CD4-positive, CD25-positive, alpha-beta regulatory T cell (primary cell): ENCODE results near the gene CTRB1. TPM values are rescaled to one million over a fixed set of nuclear protein-coding genes. Genes with fewer than 3 reads are reported as not detected.

Source experiments
- ATAC-seq, 2 donors: fragments of 150-1000 bp; cut with Tn5 transposase; one replicate each; pipeline ENCODE4 v1.10.0; 2021; ENCODE audit warnings: low read depth in 2 of 2, moderate number of reproducible peaks in 2 of 2, moderate library complexity in 1 of 2
- DNase-seq, 3 donors: peaks; one replicate each; pipeline versions ENCODE4 v3.0.0 to v3.0.0-alpha.2; 2012 to 2022; ENCODE audit warnings: mixed read lengths in 1 of 3
- H3K27ac ChIP-seq: one replicate; pipeline ENCODE4 v1.7.0; 2013; ENCODE audit warnings: mild to moderate bottlenecking, low read length; ENCODE audit not compliant: insufficient read depth, poor library complexity, severe bottlenecking
- H3K27me3 ChIP-seq: one replicate; pipeline ENCODE4 v1.7.0; 2013; ENCODE audit warnings: low read length; ENCODE audit not compliant: control insufficient read depth, insufficient read depth
- H3K36me3 ChIP-seq: one replicate; pipeline ENCODE4 v1.7.0; 2013; ENCODE audit warnings: mild to moderate bottlenecking, low read length, moderate library complexity; ENCODE audit not compliant: control insufficient read depth, insufficient read depth
- H3K4me1 ChIP-seq: 2 replicates; pipeline ENCODE4 v1.7.0; 2013; ENCODE audit warnings: mild to moderate bottlenecking, low read length; ENCODE audit not compliant: insufficient read depth, control insufficient read depth, poor library complexity, severe bottlenecking
- H3K4me3 ChIP-seq: one replicate; pipeline ENCODE4 v1.7.0; 2013; ENCODE audit warnings: low read depth, mild to moderate bottlenecking, low read length, moderate library complexity
- H3K9me3 ChIP-seq, 2 experiments: 1 replicate in 1 of 2; 2 replicates in 1 of 2; pipeline ENCODE4 v1.7.0; 2013; ENCODE audit warnings: low read length in 2 of 2, mild to moderate bottlenecking in 1 of 2, moderate library complexity in 1 of 2; ENCODE audit not compliant: control insufficient read depth in 2 of 2
- H3K27ac Mint-ChIP-seq, 3 donors: one replicate each; pipeline ENCODE4 v1.8.0; 2020 to 2022; ENCODE audit warnings: mild to moderate bottlenecking in 3 of 3, mixed read lengths in 3 of 3, moderate library complexity in 2 of 3
- H3K27me3 Mint-ChIP-seq: one replicate; pipeline ENCODE4 v1.8.0; 2022; ENCODE audit warnings: mild to moderate bottlenecking, mixed read lengths
- H3K36me3 Mint-ChIP-seq: one replicate; pipeline ENCODE4 v1.8.0; 2020; ENCODE audit warnings: mixed read lengths
- H3K4me1 Mint-ChIP-seq, 4 donors: one replicate each; pipeline ENCODE4 v1.8.0; 2020 to 2022; ENCODE audit warnings: mixed read lengths in 4 of 4, mild to moderate bottlenecking in 1 of 4
- H3K4me3 Mint-ChIP-seq, 4 donors: one replicate each; pipeline ENCODE4 v1.8.0; 2020 to 2022; ENCODE audit warnings: mild to moderate bottlenecking in 4 of 4, mixed read lengths in 4 of 4, moderate library complexity in 3 of 4
- H3K9me3 Mint-ChIP-seq, 7 donors: one replicate each; pipeline ENCODE4 v1.8.0; 2020 to 2022; ENCODE audit warnings: mixed read lengths in 7 of 7, mild to moderate bottlenecking in 3 of 7, moderate library complexity in 2 of 7
- polyA plus RNA-seq, 4 donors: library from polyadenylated mRNA; unstranded; fragments of 300-500 nt; fragmentation: Illumina TruSeq; gene quantifications; one replicate each; pipeline ENCODE4 v1.2.3, GENCODE V29; 2021
- total RNA-seq: library from RNA; stranded (reverse); gene quantifications from one replicate; pipeline ENCODE4 v1.2.3, GENCODE V29; 2022

CTRB1 gene
- total and polyA plus RNA-seq, 5 donors from 2014 or later = not detected

GRCh38 chr16:75247249-75247648 lies 28.5 kb downstream of the CTRB1 start:
- Histone ChIP-seq H3K27ac (no peak overlapping the region), H3K36me3 (no peaks in the 10 kb centered on the region), H3K4me3 (no peak overlapping the region), H3K27me3 (no peaks in the 10 kb centered on the region), H3K9me3 (no peaks in the 10 kb centered on the region), H3K4me1 (peaks cover 16% of the 10 kb centered on the region)
- Mint-ChIP-seq H3K4me1 (peaks cover 0 to 14% (median 3%) of the 10 kb centered on the region in 4 donors), H3K9me3 (no peaks in the 10 kb centered on the region), H3K36me3 (no peaks in the 10 kb centered on the region), H3K4me3 (no peak overlapping the region), H3K27me3 (peaks cover 40% of the 10 kb centered on the region), H3K27ac (no peak overlapping the region)
- ATAC-seq = no peak
- no peak for DNase-seq

GRCh38 chr16:75248142-75248535 lies 29.4 kb downstream of the CTRB1 start:
- Mint-ChIP-seq H3K4me1 (peaks cover 0 to 14% (median 2%) of the 10 kb centered on the region in 4 donors), H3K27me3 (peaks cover 47% of the 10 kb centered on the region), H3K27ac (no peak overlapping the region), H3K36me3 (no peaks in the 10 kb centered on the region), H3K4me3 (peak overlapping the region in 1 of 4 donors; percentile 22), H3K9me3 (no peaks in the 10 kb centered on the region)
- Histone ChIP-seq H3K4me3 (no peak overlapping the region), H3K36me3 (no peaks in the 10 kb centered on the region), H3K27ac (no peak overlapping the region), H3K9me3 (no peaks in the 10 kb centered on the region), H3K27me3 (no peaks in the 10 kb centered on the region), H3K4me1 (peaks cover 16% of the 10 kb centered on the region)
- no peak for DNase-seq
- no peak for ATAC-seq

- Histone ChIP-seq H3K4me3 (no peak overlapping the region), H3K27ac (no peak overlapping the region), H3K27me3 (no peaks in the 10 kb centered on the region), H3K9me3 (no peaks in the 10 kb centered on the region), H3K4me1 (peaks cover 16% of the 10 kb centered on the region), H3K36me3 (no peaks in the 10 kb centered on the region)
- Mint-ChIP-seq H3K9me3 (no peaks in the 10 kb centered on the region), H3K4me3 (peak overlapping the region in 1 of 4 donors; percentile 65), H3K27ac (no peak overlapping the region), H3K36me3 (no peaks in the 10 kb centered on the region), H3K4me1 (peaks cover 0 to 14% (median under 1%) of the 10 kb centered on the region in 4 donors), H3K27me3 (peaks cover 47% of the 10 kb centered on the region)
- no peak for DNase-seq
- ATAC-seq = no peak
Observed at GRCh38 chr16:75248536-75249380, 30.0 kb downstream of the CTRB1 start.

GRCh38 chr16:75249441-75249840 lies 30.7 kb downstream of the CTRB1 start:
- ATAC-seq (no peak), DNase-seq (no peak)
- Histone ChIP-seq H3K4me3 (no peak overlapping the region), H3K27me3 (no peaks in the 10 kb centered on the region), H3K9me3 (no peaks in the 10 kb centered on the region), H3K27ac (no peak overlapping the region), H3K4me1 (peaks cover 16% of the 10 kb centered on the region), H3K36me3 (no peaks in the 10 kb centered on the region)
- H3K4me1 Mint-ChIP-seq = peaks cover 0 to 13% (median 0%) of the 10 kb centered on the region in 4 donors
- H3K27me3 Mint-ChIP-seq = peaks cover 45% of the 10 kb centered on the region
- H3K4me3 Mint-ChIP-seq = peak overlapping the region in 1 of 4 donors; percentile 54
- peaks cover 0 to 2% (median 0%) of the 10 kb centered on the region in 7 donors for H3K9me3 Mint-ChIP-seq
- no peak overlapping the region for H3K27ac Mint-ChIP-seq
- no peaks in the 10 kb centered on the region for H3K36me3 Mint-ChIP-seq

- H3K36me3 ChIP-seq = no peaks in the 10 kb centered on the region
- Mint-ChIP-seq H3K9me3 (peaks cover 0 to 2% (median 0%) of the 10 kb centered on the region in 7 donors), H3K4me3 (peak overlapping the region; percentile 54 to 74 (median 70)), H3K4me1 (peaks cover 0 to 13% (median 0%) of the 10 kb centered on the region in 4 donors), H3K36me3 (no peaks in the 10 kb centered on the region), H3K27me3 (peaks cover 46% of the 10 kb centered on the region), H3K27ac (no peak overlapping the region)
- DNase-seq (no peak), ATAC-seq (no peak)
- H3K9me3 ChIP-seq = no peaks in the 10 kb centered on the region
- H3K27me3 ChIP-seq = no peaks in the 10 kb centered on the region
- peaks cover 16% of the 10 kb centered on the region for H3K4me1 ChIP-seq
- no peak overlapping the region for H3K27ac ChIP-seq
- H3K4me3 ChIP-seq = no peak overlapping the region
Observed at GRCh38 chr16:75250089-75250808, 31.5 kb downstream of the CTRB1 start.

- peaks cover 0 to 13% (median 0%) of the 10 kb centered on the region in 4 donors for H3K4me1 Mint-ChIP-seq
- H3K27ac Mint-ChIP-seq = no peak overlapping the region
- H3K36me3 Mint-ChIP-seq = no peaks in the 10 kb centered on the region
- Histone ChIP-seq H3K4me1 (peaks cover 16% of the 10 kb centered on the region), H3K4me3 (no peak overlapping the region), H3K27me3 (no peaks in the 10 kb centered on the region), H3K9me3 (no peaks in the 10 kb centered on the region), H3K27ac (no peak overlapping the region), H3K36me3 (no peaks in the 10 kb centered on the region)
- peak overlapping the region in 3 of 4 donors; percentile 21 to 74 (median 71) for H3K4me3 Mint-ChIP-seq
- no peak for DNase-seq
- H3K9me3 Mint-ChIP-seq = peaks cover 0 to 2% (median 0%) of the 10 kb centered on the region in 7 donors
- peaks cover 46% of the 10 kb centered on the region for H3K27me3 Mint-ChIP-seq
- no peak for ATAC-seq
Observed at GRCh38 chr16:75250809-75251279, 32.1 kb downstream of the CTRB1 start.

- no peaks in the 10 kb centered on the region for H3K36me3 ChIP-seq
- Mint-ChIP-seq H3K36me3 (no peaks in the 10 kb centered on the region), H3K4me1 (peaks cover 0 to 13% (median 0%) of the 10 kb centered on the region in 4 donors), H3K27ac (no peak within 1 kb of the TSS), H3K27me3 (peaks cover 46% of the 10 kb centered on the region), H3K4me3 (peak within 1 kb of the TSS; percentile 28 to 80 (median 66)), H3K9me3 (peaks cover 0 to 2% (median 0%) of the 10 kb centered on the region in 7 donors)
- H3K27me3 ChIP-seq = no peaks in the 10 kb centered on the region
- H3K9me3 ChIP-seq = no peaks in the 10 kb centered on the region
- no peak within 1 kb of the TSS for H3K4me3 ChIP-seq
- H3K4me1 ChIP-seq = peaks cover 16% of the 10 kb centered on the region
- no peak within 1 kb of the TSS for H3K27ac ChIP-seq
- no peak for ATAC-seq
- DNase-seq = no peak
Observed at GRCh38 chr16:75251280-75252048, 32.7 kb downstream of the CTRB1 start, which contains the start of gene BCAR1. TSS of gene BCAR1 (minus strand) at chr16:75251624. CDS start at chr16:75251482, 142 bp downstream.
